Measurements from ENCODE around the gene PCDHB3. TPM values are rescaled to one million over a fixed set of nuclear protein-coding genes. Genes with fewer than 3 reads are reported as not detected.
"Not testable (repeated sequence)": the region's sequence is repeated elsewhere in the genome, so short reads cannot be mapped to it uniquely, and the experiment has no call there.

The PCDHB3 gene
- polyA plus RNA-seq, 3 donors: 0.48 to 1.4 (median 0.90) TPM

GRCh38 chr5:141127305-141127704 lies 27.0 kb downstream of the PCDHB3 start:
- whole genome bisulfite sequencing, 3 donors: 88 to 91% (median 89%) methylated on average over 1 of the region's 1 CpG
- no peak overlapping the region for H3K27ac ChIP-seq (ENCODE audit: low read depth, low read length)

GRCh38 chr5:141135030-141135717 lies 34.9 kb downstream of the PCDHB3 start, which contains the start of gene PCDHB5:
TSS of gene PCDHB5 (plus strand) at chr5:141135206. CDS start at chr5:141135435, 229 bp downstream.
- no peak within 1 kb of the TSS for H3K27ac ChIP-seq (ENCODE audit: low read depth, low read length)
- WGBS, 3 donors: 14 to 19% (median 18%) methylated on average over 22 of the region's 22 CpGs

DNA sequence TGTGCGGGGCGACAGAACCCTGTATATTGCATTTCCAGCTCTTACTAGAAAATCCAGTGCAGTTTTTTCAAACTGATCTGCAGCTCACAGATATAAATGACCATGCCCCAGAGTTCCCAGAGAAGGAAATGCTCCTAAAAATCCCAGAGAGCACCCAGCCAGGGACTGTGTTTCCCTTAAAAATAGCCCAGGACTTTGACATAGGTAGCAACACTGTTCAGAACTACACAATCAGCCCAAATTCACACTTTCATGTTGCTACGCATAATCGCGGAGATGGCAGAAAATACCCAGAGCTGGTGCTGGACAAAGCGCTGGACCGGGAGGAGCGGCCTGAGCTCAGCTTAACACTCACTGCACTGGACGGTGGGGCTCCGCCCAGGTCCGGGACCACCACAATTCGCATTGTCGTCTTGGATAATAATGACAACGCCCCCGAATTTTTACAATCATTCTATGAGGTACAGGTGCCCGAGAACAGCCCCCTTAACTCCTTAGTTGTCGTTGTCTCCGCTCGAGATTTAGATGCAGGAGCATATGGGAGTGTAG lies 35.5 kb downstream of the PCDHB3 start:
- WGBS, 3 donors: 36 to 48% (median 41%) methylated on average over 19 of the region's 19 CpGs

DNA sequence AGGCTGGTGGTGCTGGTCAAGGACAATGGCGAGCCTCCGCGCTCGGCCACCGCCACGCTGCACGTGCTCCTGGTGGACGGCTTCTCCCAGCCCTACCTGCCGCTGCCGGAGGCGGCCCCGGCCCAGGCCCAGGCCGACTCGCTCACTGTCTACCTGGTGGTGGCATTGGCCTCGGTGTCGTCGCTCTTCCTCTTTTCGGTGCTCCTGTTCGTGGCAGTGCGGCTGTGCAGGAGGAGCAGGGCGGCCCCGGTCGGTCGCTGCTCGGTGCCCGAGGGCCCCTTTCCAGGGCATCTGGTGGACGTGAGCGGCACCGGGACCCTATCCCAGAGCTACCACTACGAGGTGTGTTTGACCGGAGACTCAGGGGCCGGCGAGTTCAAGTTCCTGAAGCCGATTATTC lies 37.1 kb downstream of the PCDHB3 start:
- 46 to 58% (median 52%) methylated on average over 24 to 31 of the region's 34 CpGs for WGBS, 3 donors

More for the DNA sequence above, 35.5 kb downstream of the PCDHB3 start:
- no peak overlapping the region for H3K27ac ChIP-seq (ENCODE audit: low read depth, low read length)

DNA sequence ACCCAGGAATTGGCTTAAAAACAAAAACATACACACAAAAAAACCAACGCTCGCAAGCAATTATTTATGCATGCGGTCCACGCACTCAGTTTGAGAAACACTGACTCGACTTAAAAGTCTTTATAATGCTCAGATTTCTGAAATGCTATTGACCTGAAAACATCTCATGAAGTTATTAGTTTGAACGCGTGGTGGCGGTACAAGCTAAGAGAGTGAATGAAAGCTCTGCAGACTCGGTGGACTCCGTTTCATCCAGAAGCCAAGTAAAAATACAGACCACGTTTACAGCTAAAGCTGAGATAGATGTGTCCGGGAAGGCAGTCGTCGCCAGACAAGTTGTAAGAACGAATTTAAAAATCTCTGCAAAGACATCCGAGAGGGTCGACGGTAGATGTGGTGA lies 49.5 kb downstream of the PCDHB3 start, which contains the start of gene PCDHB6:
Gene PCDHB6, plus strand, starts transcription at position 246 of the 400 bp plus-strand sequence. CDS start 201 bp downstream, outside the sequence.
- WGBS, 3 donors: 11 to 17% (median 11%) methylated on average over 18 of the region's 18 CpGs
- no peak within 1 kb of the TSS for H3K27ac ChIP-seq (ENCODE audit: low read depth, low read length)

More for the DNA sequence above, 37.1 kb downstream of the PCDHB3 start:
- H3K27ac ChIP-seq (ENCODE audit: low read depth, low read length): not testable (repeated sequence)

GRCh38 chr5:141150224-141150992 lies 50.1 kb downstream of the PCDHB3 start:
- H3K27ac ChIP-seq (ENCODE audit: low read depth, low read length): no peak overlapping the region
- 35 to 45% (median 38%) methylated on average over 33 of the region's 33 CpGs for WGBS, 3 donors

DNA sequence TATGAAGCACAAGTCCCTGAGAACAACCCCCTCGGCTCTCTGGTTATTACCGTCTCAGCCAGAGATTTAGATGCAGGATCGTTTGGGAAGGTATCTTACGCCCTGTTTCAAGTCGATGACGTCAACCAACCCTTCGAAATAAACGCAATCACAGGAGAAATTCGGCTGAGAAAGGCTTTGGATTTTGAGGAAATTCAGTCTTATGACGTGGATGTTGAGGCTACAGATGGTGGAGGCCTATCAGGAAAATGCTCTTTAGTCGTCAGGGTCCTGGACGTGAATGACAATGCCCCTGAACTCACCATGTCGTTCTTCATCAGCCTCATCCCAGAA lies 50.7 kb downstream of the PCDHB3 start:
- no peak overlapping the region for H3K27ac ChIP-seq (ENCODE audit: low read depth, low read length)
- WGBS, 3 donors: 30 to 44% (median 30%) methylated on average over 13 of the region's 13 CpGs

- WGBS, 3 donors: 28 to 37% (median 32%) methylated on average over 31 to 39 of the region's 41 CpGs
- H3K27ac ChIP-seq (ENCODE audit: low read depth, low read length): not testable (repeated sequence)
Observed at GRCh38 chr5:141151632-141152031, 51.4 kb downstream of the PCDHB3 start.

GRCh38 chr5:141152096-141152495 lies 51.8 kb downstream of the PCDHB3 start:
- WGBS, 3 donors: 24 to 31% (median 27%) methylated on average over 20 to 36 of the region's 36 CpGs
- H3K27ac ChIP-seq (ENCODE audit: low read depth, low read length): not testable (repeated sequence)

Other genes with a start within 250 kb of the PCDHB3 start
- gene PCDHA10, start 244.6 kb upstream of the PCDHB3 start, polyA plus RNA-seq: under 1 TPM in 2 of 3 donors, not detected in 1; 0.11 to 0.17 TPM
- under 1 TPM in 2 of 3 donors, not detected in 1; 0.03 to 0.15 TPM for gene PCDHA11, start 231.5 kb upstream of the PCDHB3 start, polyA plus RNA-seq
- under 1 TPM in 2 of 3 donors, not detected in 1; 0.03 to 0.21 TPM for gene PCDHA12, start 225.2 kb upstream of the PCDHB3 start, polyA plus RNA-seq
- under 1 TPM; 0.11 to 0.25 (median 0.16) TPM for gene PCDHA13, start 218.3 kb upstream of the PCDHB3 start, polyA plus RNA-seq
- under 1 TPM in 2 of 3 donors, not detected in 1; 0.03 to 0.28 TPM for gene PCDHAC1, start 174.2 kb upstream of the PCDHB3 start, polyA plus RNA-seq
- gene PCDHAC2, start 134.0 kb upstream of the PCDHB3 start, polyA plus RNA-seq: under 1 TPM; 0.11 to 0.28 (median 0.25) TPM
- gene PCDHB1, start 49.1 kb upstream of the PCDHB3 start, polyA plus RNA-seq: under 1 TPM in 1 of 3 donors, not detected in 2; 0.05 TPM
- 1 to 10 TPM in 1 of 3 donors, under 1 TPM in 2; 0.74 to 3.2 (median 0.79) TPM for gene PCDHB2, start 5.9 kb upstream of the PCDHB3 start, polyA plus RNA-seq
- 1 to 10 TPM in 2 of 3 donors, under 1 TPM in 1; 0.90 to 2.9 (median 1.9) TPM for gene PCDHB4, start 21.3 kb downstream of the PCDHB3 start, polyA plus RNA-seq
- gene PCDHB5, start 34.7 kb downstream of the PCDHB3 start, polyA plus RNA-seq: 1 to 10 TPM; 1.3 to 5.8 (median 1.6) TPM
- under 1 TPM in 2 of 3 donors, not detected in 1; 0.33 to 0.46 TPM for gene PCDHB6, start 49.6 kb downstream of the PCDHB3 start, polyA plus RNA-seq
- 1 to 10 TPM in 1 of 3 donors, under 1 TPM in 2; 0.20 to 1.5 (median 0.79) TPM for gene PCDHB7, start 72.2 kb downstream of the PCDHB3 start, polyA plus RNA-seq
- gene PCDHB8, start 77.3 kb downstream of the PCDHB3 start, polyA plus RNA-seq: 1 to 10 TPM in 1 of 3 donors, under 1 TPM in 1, not detected in 1; 0.42 to 1.2 TPM
- 1 to 10 TPM in 1 of 3 donors, under 1 TPM in 2; 0.72 to 1.4 (median 0.90) TPM for gene PCDHB16, start 81.9 kb downstream of the PCDHB3 start, polyA plus RNA-seq
- gene PCDHB9, start 86.7 kb downstream of the PCDHB3 start, polyA plus RNA-seq: under 1 TPM; 0.38 to 0.88 (median 0.79) TPM
- 1 to 10 TPM in 1 of 3 donors, under 1 TPM in 2; 0.41 to 1.1 (median 0.67) TPM for gene PCDHB10, start 91.9 kb downstream of the PCDHB3 start, polyA plus RNA-seq
- 1 to 10 TPM in 2 of 3 donors, under 1 TPM in 1; 0.45 to 1.4 (median 1.0) TPM for gene PCDHB11, start 99.2 kb downstream of the PCDHB3 start, polyA plus RNA-seq
- 1 to 10 TPM in 2 of 3 donors, under 1 TPM in 1; 0.81 to 1.2 (median 1.2) TPM for gene PCDHB12, start 108.2 kb downstream of the PCDHB3 start, polyA plus RNA-seq
- 1 to 10 TPM in 2 of 3 donors, under 1 TPM in 1; 0.34 to 1.7 (median 1.3) TPM for gene PCDHB13, start 113.4 kb downstream of the PCDHB3 start, polyA plus RNA-seq
- 1 to 10 TPM; 1.3 to 2.5 (median 1.4) TPM for gene PCDHB14, start 122.9 kb downstream of the PCDHB3 start, polyA plus RNA-seq
- 1 to 10 TPM in 2 of 3 donors, under 1 TPM in 1; 0.79 to 3.2 (median 2.0) TPM for gene PCDHB15, start 144.9 kb downstream of the PCDHB3 start, polyA plus RNA-seq
- under 1 TPM in 1 of 3 donors, not detected in 2; 0.03 TPM for gene SLC25A2, start 203.6 kb downstream of the PCDHB3 start, polyA plus RNA-seq
- 10 to 100 TPM; 32.2 to 62.0 (median 59.1) TPM for gene TAF7, start 220.3 kb downstream of the PCDHB3 start, polyA plus RNA-seq
- under 1 TPM in 2 of 3 donors, not detected in 1; 0.10 to 0.25 TPM for gene PCDHGA1, start 230.0 kb downstream of the PCDHB3 start, polyA plus RNA-seq
- 1 to 10 TPM in 1 of 3 donors, under 1 TPM in 2; 0.56 to 1.3 (median 0.89) TPM for gene PCDHGA2, start 238.3 kb downstream of the PCDHB3 start, polyA plus RNA-seq
- gene PCDHGA3, start 243.4 kb downstream of the PCDHB3 start, polyA plus RNA-seq: under 1 TPM; 0.45 to 0.82 (median 0.54) TPM
- gene PCDHGB1, start 249.6 kb downstream of the PCDHB3 start, polyA plus RNA-seq: under 1 TPM; 0.11 to 0.36 (median 0.30) TPM

All from adipose tissue (tissue), 3 donors.